Left cardiac atrium (tissue), 4 donors: Measurements from ENCODE around the gene TMCC1. TPM values are rescaled to one million over a fixed set of nuclear protein-coding genes. Genes with fewer than 3 reads are reported as not detected.
"Not testable (repeated sequence)": the region's sequence is repeated elsewhere in the genome, so short reads cannot be mapped to it uniquely, and the experiment has no call there.

Experiments
- ATAC-seq, 2 donors: fragments of 200-7000 bp; cut with Tn5 transposase; one replicate each; pipeline ENCODE4 v1.9.1; 2020; ENCODE audit warnings: mild to moderate bottlenecking in 2 of 2, moderate library complexity in 2 of 2
- DNase-seq: peaks from one replicate; pipeline ENCODE4 v3.0.0-alpha.2; 2020
- intact Hi-C, 2 donors: fragments of 100-400 bp; cut with DNase I; formaldehyde crosslinking; loops; one replicate each; pipeline versions ENCODE4 v1.14.1 to v1.15.1; 2022 to 2023
- total RNA-seq, 2 donors: library from RNA; stranded (reverse); fragmentation: NEBNext Ultra II Directional; extraction: Animal tissue kit (Norgen Biotek cat#: 25700); gene quantifications; one replicate each; pipeline ENCODE4 v1.2.1, GENCODE V29; 2021
- donor health status: DM: no; HTN: yes; CAD: no.
- donor health status: DM: no; HTN: yes; CAD: no; lungs with severe emphysema.
- donor health status: DM: yes; HTN: yes; CAD: no.
- donor health status: Dilated cardiomyopathy.

TMCC1 gene
- total RNA-seq, 2 donors from 2014 or later, result 30.0 to 34.2 TPM

GRCh38 chr3:129612534-129613366 lies 280.8 kb downstream of the TMCC1 start:
- ATAC-seq (peak in 1 of 2 donors; percentile 7), DNase-seq (peak; percentile 64)
- intact Hi-C loops, result no loop called here

- peak; percentile 18 to 51 for ATAC-seq
- intact Hi-C loops, result no loop called here
- DNase-seq, result peak; percentile 76
Observed at GRCh38 chr3:129611812-129612533, 281.5 kb downstream of the TMCC1 start.

- intact Hi-C loops, result no loop called here
- ATAC-seq, result no peak
- DNase-seq, result no peak
Observed at GRCh38 chr3:129611446-129611800, 282.1 kb downstream of the TMCC1 start.

- DNase-seq, intact Hi-C loops, ATAC-seq: not testable (repeated sequence)
Observed at GRCh38 chr3:129610794-129611445, 282.6 kb downstream of the TMCC1 start.

- ATAC-seq, result no peak
Observed at GRCh38 chr3:129610276-129610675, 283.2 kb downstream of the TMCC1 start.

GRCh38 chr3:129609591-129610182 lies 283.8 kb downstream of the TMCC1 start:
- intact Hi-C loops, result loop anchor here in 1 of 2 donors (2.0 kb wide), 1 partner anchor 119 kb away; no protein-coding TSS in a partner anchor
- DNase-seq, result no peak
- no peak for ATAC-seq

More at GRCh38 chr3:129610276-129610675, 283.2 kb downstream of the TMCC1 start:
- no peak for DNase-seq
- intact Hi-C loops, result no loop called here

GRCh38 chr3:129608936-129609590 lies 284.4 kb downstream of the TMCC1 start:
- DNase-seq (no peak), ATAC-seq (no peak)
- intact Hi-C loops, result loop anchor here in 1 of 2 donors (2.0 kb wide), 1 partner anchor 118 kb away; no protein-coding TSS in a partner anchor

- ATAC-seq (no peak), DNase-seq (no peak)
- intact Hi-C loops, result loop anchor here in 1 of 2 donors (2.0 kb wide), 1 partner anchor 118 kb away; no protein-coding TSS in a partner anchor
Observed at GRCh38 chr3:129608087-129608935, 285.2 kb downstream of the TMCC1 start.

- ATAC-seq, result no peak
- intact Hi-C loops, result loop anchor here in 1 of 2 donors (2.0 kb wide), 1 partner anchor 117 kb away; no protein-coding TSS in a partner anchor
Observed at GRCh38 chr3:129607391-129608068, 286.0 kb downstream of the TMCC1 start.

GRCh38 chr3:129606636-129607390 lies 286.7 kb downstream of the TMCC1 start, which contains the start of gene PLXND1:
Gene PLXND1, minus strand, starts transcription at chr3:129606676. Its CDS starts 37 bp downstream, at chr3:129606639.
- ATAC-seq, result peak; percentile 70 to 76
- intact Hi-C loops, result no loop called here
- DNase-seq, result peak; percentile 86

More at GRCh38 chr3:129607391-129608068, 286.0 kb downstream of the TMCC1 start:
- no peak for DNase-seq

- DNase-seq, result peak; percentile 62
- ATAC-seq, result peak; percentile 3
Observed at GRCh38 chr3:129605922-129606635, 287.4 kb downstream of the TMCC1 start.

GRCh38 chr3:129605203-129605921 lies 288.1 kb downstream of the TMCC1 start:
- peak; percentile 69 for DNase-seq
- peak; percentile 5 to 7 for ATAC-seq
- intact Hi-C loops, result no loop called here

More at GRCh38 chr3:129605922-129606635, 287.4 kb downstream of the TMCC1 start:
- intact Hi-C loops, result no loop called here

GRCh38 chr3:129604767-129605166 lies 288.7 kb downstream of the TMCC1 start:
- DNase-seq (no peak), ATAC-seq (no peak)
- intact Hi-C loops, result loop anchor here in 1 of 2 donors (5.0 kb wide), 1 partner anchor 42 kb away; no protein-coding TSS in a partner anchor

GRCh38 chr3:129603991-129604749 lies 289.3 kb downstream of the TMCC1 start:
- intact Hi-C loops, result loop anchor here in 1 of 2 donors (5.0 kb wide), 1 partner anchor 42 kb away; no protein-coding TSS in a partner anchor
- DNase-seq (no peak), ATAC-seq (no peak)
